ENCODE data around the gene NUP214.

NUP214 gene

GRCh38 chr9:131277287-131277909 lies 152.0 kb downstream of the NUP214 start:
- DNase-seq (ENCODE audit: low read depth), result no peak

- peak; percentile 76 for DNase-seq (ENCODE audit: low read depth)
Measured at GRCh38 chr9:131277910-131278701, 152.7 kb downstream of the NUP214 start.

GRCh38 chr9:131278702-131279111 lies 153.3 kb downstream of the NUP214 start:
- no peak for DNase-seq (ENCODE audit: low read depth)

GRCh38 chr9:131279196-131279862 lies 153.9 kb downstream of the NUP214 start:
- DNase-seq (ENCODE audit: low read depth), result no peak

- DNase-seq (ENCODE audit: low read depth), result no peak
Measured at GRCh38 chr9:131279863-131280570, 154.6 kb downstream of the NUP214 start.

- no peak for DNase-seq (ENCODE audit: low read depth)
Measured at GRCh38 chr9:131280660-131281059, 155.3 kb downstream of the NUP214 start.

- no peak for DNase-seq (ENCODE audit: low read depth)
Measured at GRCh38 chr9:131281119-131281965, 156.0 kb downstream of the NUP214 start.

GRCh38 chr9:131282175-131282574 lies 156.8 kb downstream of the NUP214 start:
- no peak for DNase-seq (ENCODE audit: low read depth)

GRCh38 chr9:131282688-131283422 lies 157.5 kb downstream of the NUP214 start:
- no peak for DNase-seq (ENCODE audit: low read depth)
